NOMO-1 treated with dmso at 0.1 percent for 144 hours (cell line): Measurements from ENCODE around the gene PTPN2.

Experiments
- DNase-seq: peaks from one replicate; lab custom pipeline; 2025; ENCODE audit not compliant: unreplicated experiment; lab: John Stamatoyannopoulos, UW

Gene PTPN2

GRCh38 chr18:12828116-12829051 lies 55.7 kb downstream of the PTPN2 start:
- DNase-seq, result no peak

GRCh38 chr18:12827588-12827987 lies 56.4 kb downstream of the PTPN2 start:
- DNase-seq, result no peak

DNA sequence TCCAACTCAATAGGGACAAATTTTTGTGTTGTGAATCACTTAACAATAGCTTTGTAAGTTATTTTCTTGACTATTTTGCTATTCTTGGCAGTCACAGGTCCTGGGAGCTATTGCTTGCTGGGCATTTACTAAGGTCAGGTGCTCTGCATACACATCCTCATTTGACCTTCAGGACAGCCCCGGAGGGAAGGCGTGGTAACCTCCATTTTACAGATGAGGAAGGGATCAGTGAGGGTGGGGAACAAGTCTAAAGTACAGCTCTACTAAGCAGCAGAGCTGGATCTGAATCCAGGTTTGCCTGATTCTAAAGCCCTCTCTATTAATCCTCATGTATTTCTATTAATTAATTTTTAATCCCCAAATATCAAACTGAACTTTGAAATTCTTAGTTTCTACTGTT lies 58.8 kb downstream of the PTPN2 start:
- no peak for DNase-seq

GRCh38 chr18:12823892-12824291 lies 60.1 kb downstream of the PTPN2 start:
- no peak for DNase-seq

DNA sequence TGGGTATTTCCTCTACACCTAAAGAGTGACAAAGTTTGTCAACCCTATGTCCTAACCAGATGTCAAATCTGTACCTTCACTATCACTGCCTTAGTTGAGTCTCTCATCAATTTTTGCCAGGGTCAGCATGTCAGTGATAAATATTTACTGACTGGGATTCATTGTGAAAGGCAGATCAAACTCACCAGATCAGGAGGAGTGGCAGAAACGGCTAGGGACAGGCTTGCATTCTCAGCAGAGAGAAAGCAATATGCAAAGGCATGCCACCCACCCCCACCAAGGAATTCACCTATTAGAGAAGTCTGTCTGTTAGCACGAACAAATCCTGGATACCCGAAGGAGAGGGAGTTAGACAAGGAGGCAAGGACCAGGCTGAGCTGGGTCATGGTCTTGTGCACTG lies 62.6 kb downstream of the PTPN2 start:
- DNase-seq, result no peak

DNA sequence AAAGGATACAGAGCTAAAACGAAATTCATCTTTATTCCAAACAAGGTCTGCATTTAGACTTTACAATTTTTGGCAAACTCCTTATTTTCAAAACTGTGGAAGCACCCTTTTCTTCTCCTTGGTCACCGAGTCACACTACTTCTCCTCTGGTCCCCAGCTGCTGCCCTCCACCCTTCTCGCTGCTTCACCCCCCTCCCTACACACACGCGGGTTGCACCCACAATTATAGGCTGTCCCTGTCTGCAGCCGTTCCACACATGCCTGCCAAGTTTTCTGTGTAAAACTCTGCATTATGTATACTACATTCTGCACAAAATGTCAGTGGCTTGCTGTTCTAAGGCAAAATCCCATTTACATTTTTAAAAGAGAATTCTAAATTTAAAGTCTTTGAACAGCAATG lies 63.5 kb downstream of the PTPN2 start:
- no peak for DNase-seq

DNA sequence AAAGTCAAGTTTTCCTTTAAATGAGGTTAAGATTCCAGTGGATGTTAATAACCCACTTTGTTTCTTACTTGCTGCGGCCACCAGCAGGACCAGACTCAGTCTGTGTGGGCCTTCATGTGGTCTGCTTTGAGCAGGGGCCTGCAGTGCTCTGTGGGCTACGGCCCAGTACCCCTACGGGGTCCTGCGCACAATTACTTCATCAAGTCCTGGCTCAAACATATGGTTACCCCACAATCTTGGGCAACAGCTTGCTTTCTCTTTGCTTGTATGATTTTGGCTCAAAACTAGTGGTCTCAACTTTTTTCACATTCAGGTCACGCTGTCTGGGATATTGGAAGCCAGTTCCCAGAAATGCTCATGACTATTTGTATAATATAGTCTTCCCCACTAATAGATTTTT lies 64.2 kb downstream of the PTPN2 start:
- DNase-seq, result no peak

DNA sequence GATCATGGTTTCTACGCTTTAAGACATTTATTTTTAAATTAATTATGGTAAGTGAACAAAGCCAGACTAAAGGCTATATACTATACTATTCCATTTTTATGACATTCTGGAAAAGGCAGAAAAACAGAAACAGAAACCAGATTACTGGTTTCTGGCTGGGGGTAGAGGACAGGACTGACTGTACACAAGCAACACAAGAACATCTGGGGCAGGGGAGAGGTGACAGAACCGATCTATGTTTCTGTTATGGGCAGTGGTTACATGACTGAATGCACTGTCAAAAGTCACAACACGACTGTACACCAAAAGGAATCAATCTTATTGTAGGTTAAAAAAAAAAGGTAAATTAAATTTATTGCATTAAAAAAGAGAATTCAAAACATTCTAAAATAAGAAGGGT lies 64.7 kb downstream of the PTPN2 start:
- no peak for DNase-seq

GRCh38 chr18:12818243-12818642 lies 65.8 kb downstream of the PTPN2 start:
- no peak for DNase-seq

- DNase-seq, result no peak
Measured at GRCh38 chr18:12816451-12816850, 67.6 kb downstream of the PTPN2 start.

DNA sequence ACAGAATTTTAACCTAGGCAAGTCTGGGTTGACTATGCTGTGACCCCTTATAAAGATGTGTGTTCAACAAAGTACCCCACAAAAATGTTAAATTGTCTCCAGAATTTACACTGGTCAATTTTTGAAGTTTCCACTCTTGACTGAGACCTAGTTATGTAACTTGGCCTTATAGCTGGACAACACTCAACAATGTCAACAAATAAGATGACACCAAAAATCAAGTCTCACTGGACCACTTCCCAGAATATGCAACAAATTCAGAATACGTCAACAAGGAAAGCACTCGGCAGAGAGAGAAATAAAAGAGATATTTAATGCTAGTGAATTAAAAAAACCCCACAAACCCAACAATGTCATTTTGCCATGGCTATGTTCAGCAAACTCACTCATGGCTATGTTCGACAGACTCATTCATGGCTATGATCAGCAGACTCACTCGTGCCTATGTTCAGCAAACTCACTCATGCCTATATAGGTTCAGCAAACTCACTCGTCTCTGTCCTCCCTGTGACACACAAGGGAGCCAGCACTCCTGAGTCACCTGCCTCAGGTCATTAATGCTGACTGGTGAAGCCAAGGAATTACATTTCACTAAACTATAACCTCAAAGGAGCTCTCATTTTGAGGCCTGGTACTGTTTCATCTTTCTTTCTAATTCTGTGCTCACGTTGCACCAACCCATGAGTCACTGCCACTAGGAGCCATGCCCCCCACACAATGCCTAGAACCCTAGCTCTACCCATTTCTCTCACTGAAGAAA lies 72.7 kb downstream of the PTPN2 start:
- no peak for DNase-seq

- no peak for DNase-seq
Measured at GRCh38 chr18:12803069-12803936, 80.7 kb downstream of the PTPN2 start.

GRCh38 chr18:12802538-12802937 lies 81.5 kb downstream of the PTPN2 start:
- DNase-seq, result no peak

- no peak for DNase-seq
Measured at GRCh38 chr18:12796448-12796847, 87.6 kb downstream of the PTPN2 start.

GRCh38 chr18:12791610-12792009 lies 92.4 kb downstream of the PTPN2 start:
- DNase-seq, result no peak

- no peak for DNase-seq
Measured at GRCh38 chr18:12786669-12787068, 97.4 kb downstream of the PTPN2 start.

GRCh38 chr18:12783524-12783923 lies 100.5 kb downstream of the PTPN2 start:
- DNase-seq, result no peak

- no peak for DNase-seq
Measured at GRCh38 chr18:12782521-12782920, 101.5 kb downstream of the PTPN2 start.

GRCh38 chr18:12779456-12779855 lies 104.6 kb downstream of the PTPN2 start:
- no peak for DNase-seq

- no peak for DNase-seq
Measured at GRCh38 chr18:12779043-12779442, 105.0 kb downstream of the PTPN2 start.

DNA sequence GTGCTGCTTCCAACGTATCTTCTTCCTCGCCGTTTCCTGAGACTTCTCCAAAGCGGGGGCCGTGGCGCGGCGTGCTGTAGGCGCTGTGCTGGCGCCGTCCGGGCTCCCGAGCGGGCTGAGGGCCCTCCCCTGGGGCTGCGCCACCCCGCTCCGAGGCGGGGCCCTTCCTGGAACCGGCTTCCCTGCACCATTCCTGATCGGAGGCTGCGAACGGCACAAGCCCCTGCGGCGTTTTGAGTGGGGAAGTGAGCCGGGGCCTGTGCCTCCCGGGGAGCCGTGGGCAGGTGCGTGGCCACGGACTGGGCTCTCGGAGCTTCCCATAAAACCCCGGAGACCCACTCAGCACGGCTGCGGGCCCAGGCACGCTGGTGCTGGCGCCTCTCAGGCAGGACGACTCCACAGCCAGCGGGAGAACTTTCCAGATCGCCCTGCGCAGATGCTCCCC lies 106.5 kb downstream of the PTPN2 start:
- DNase-seq, result no peak
